Measurements from ENCODE around the gene ATF2.

ATF2 gene

GRCh38 chr2:175170659-175171304 lies 2.8 kb upstream of the ATF2 start:
- no peak overlapping the region for H3K27ac ChIP-seq (ENCODE audit: low read depth, low read length)
- no peak overlapping the region for H3K4me3 ChIP-seq (ENCODE audit: insufficient read depth, low read length, poor library complexity, severe bottlenecking)
- no peak for TF ChIP-seq CTCF (IDR thresholded peaks at IDR 0.05; ENCODE audit: insufficient read depth, low read length, poor library complexity, severe bottlenecking)
- no peak for TF ChIP-seq EZH2phosphoT487 (conservative IDR thresholded peaks at IDR 0.05; ENCODE audit: low read length)
- H3K9me3 ChIP-seq (ENCODE audit: insufficient read depth, low read length), result no peaks in the 10 kb centered on the region
- no peak overlapping the region for H3K4me2 ChIP-seq (ENCODE audit: low read depth, low read length, poor library complexity, severe bottlenecking)
- 0 out of 2 replicates have a peak, but pooled peaks cover 5% of the 10 kb centered on the region for H4K20me1 ChIP-seq (ENCODE audit: low read depth, low read length)
- no peak overlapping the region for H3K9ac ChIP-seq (ENCODE audit: low read length)
- H3K9me2 ChIP-seq (replicated peaks; ENCODE audit: insufficient read depth, low read length), result no peaks in the 10 kb centered on the region
- peaks cover 25% of the 10 kb centered on the region for H3K79me2 ChIP-seq (ENCODE audit: insufficient read depth, low read length)
- peaks cover 43% of the 10 kb centered on the region for H3F3A ChIP-seq (ENCODE audit: insufficient read depth)
- no peak overlapping the region for H2AFZ ChIP-seq (ENCODE audit: low read depth, low read length, severe bottlenecking)
- H3K36me3 ChIP-seq (ENCODE audit: low read length), result 0 out of 2 replicates have a peak, but pooled peaks cover 3% of the 10 kb centered on the region
- H3K27me3 ChIP-seq (ENCODE audit: low read length), result no peaks in the 10 kb centered on the region

DNA sequence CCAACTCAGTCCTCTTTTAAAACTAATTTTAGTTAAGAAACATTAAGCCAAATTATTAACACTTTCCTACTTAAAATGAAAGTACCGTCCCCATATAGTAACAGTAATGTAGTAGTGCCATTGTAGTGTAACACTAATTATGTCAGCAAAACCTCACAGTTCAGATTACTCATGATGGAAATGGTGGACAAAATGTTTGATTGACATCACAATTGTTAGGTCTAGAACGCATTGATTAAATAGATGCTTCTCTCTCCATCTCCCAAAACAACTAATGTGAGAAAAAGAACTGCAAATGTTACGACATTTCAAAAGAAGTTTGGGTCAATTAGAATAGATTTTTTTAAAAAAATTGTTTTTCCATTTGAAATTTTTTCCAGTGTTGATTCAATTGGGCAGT lies 1.2 kb upstream of the ATF2 start:
- peaks cover 5% of the 10 kb centered on the region; the same call in 1 of the 2 replicates for H4K20me1 ChIP-seq (ENCODE audit: low read depth, low read length)
- peak overlapping the region; percentile 51 for H3K27ac ChIP-seq (ENCODE audit: low read depth, low read length)
- H2AFZ ChIP-seq (ENCODE audit: low read depth, low read length, severe bottlenecking), result no peak overlapping the region
- H3F3A ChIP-seq (ENCODE audit: insufficient read depth), result peaks cover 35% of the 10 kb centered on the region
- H3K36me3 ChIP-seq (ENCODE audit: low read length), result no peaks in the 10 kb centered on the region
- H3K27me3 ChIP-seq (ENCODE audit: low read length), result no peaks in the 10 kb centered on the region
- H3K4me3 ChIP-seq (ENCODE audit: insufficient read depth, low read length, poor library complexity, severe bottlenecking), result peak overlapping the region; percentile 59
- no peak for TF ChIP-seq CTCF (IDR thresholded peaks at IDR 0.05; ENCODE audit: insufficient read depth, low read length, poor library complexity, severe bottlenecking)
- TF ChIP-seq EZH2phosphoT487 (conservative IDR thresholded peaks at IDR 0.05; ENCODE audit: low read length), result no peak
- peak overlapping the region; percentile 95 for H3K4me2 ChIP-seq (ENCODE audit: low read depth, low read length, poor library complexity, severe bottlenecking)
- H3K79me2 ChIP-seq (ENCODE audit: insufficient read depth, low read length), result peaks cover 41% of the 10 kb centered on the region
- no peaks in the 10 kb centered on the region for H3K9me3 ChIP-seq (ENCODE audit: insufficient read depth, low read length)
- no peaks in the 10 kb centered on the region for H3K9me2 ChIP-seq (replicated peaks; ENCODE audit: insufficient read depth, low read length)
- H3K9ac ChIP-seq (ENCODE audit: low read length), result peak overlapping the region; percentile 73

DNA sequence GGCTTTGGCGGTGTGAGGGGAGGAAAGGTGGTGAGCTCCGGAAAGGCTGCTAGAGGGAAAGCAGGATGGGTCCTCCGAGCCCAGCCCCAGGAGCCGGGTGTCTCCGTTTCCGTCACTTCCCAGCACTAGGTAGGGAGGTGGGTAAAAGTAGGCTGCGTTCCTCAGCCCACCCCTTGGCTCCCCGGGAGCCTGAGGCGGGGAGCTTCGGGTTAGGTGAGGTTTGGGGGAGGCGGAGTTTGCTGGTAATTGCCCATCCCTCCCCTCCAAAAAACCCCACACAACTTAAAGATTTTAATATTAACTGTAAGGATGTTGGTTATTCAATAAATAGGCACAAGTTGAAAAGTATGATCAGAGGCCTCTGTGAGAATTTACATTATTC lies 552 bp upstream of the ATF2 start:
- Histone ChIP-seq H3K27me3 (ENCODE audit: low read length) (no peaks in the 10 kb centered on the region), H4K20me1 (ENCODE audit: low read depth, low read length) (peaks cover 5% of the 10 kb centered on the region; the same call in 1 of the 2 replicates), H3K36me3 (ENCODE audit: low read length) (no peaks in the 10 kb centered on the region), H3K9me3 (ENCODE audit: insufficient read depth, low read length) (no peaks in the 10 kb centered on the region), H3K9me2 (replicated peaks; ENCODE audit: insufficient read depth, low read length) (no peaks in the 10 kb centered on the region), H3K79me2 (ENCODE audit: insufficient read depth, low read length) (peaks cover 47% of the 10 kb centered on the region), H3K4me3 (ENCODE audit: insufficient read depth, low read length, poor library complexity, severe bottlenecking) (peak overlapping the region; percentile 59), H2AFZ (ENCODE audit: low read depth, low read length, severe bottlenecking) (peak overlapping the region; percentile 85), H3K9ac (ENCODE audit: low read length) (peak overlapping the region; percentile 73), H3F3A (ENCODE audit: insufficient read depth) (peaks cover 29% of the 10 kb centered on the region), H3K4me2 (ENCODE audit: low read depth, low read length, poor library complexity, severe bottlenecking) (peak overlapping the region; percentile 95), H3K27ac (ENCODE audit: low read depth, low read length) (peak overlapping the region; percentile 51)
- TF ChIP-seq EZH2phosphoT487 (conservative IDR thresholded peaks at IDR 0.05; ENCODE audit: low read length), result no peak
- TF ChIP-seq CTCF (IDR thresholded peaks at IDR 0.05; ENCODE audit: insufficient read depth, low read length, poor library complexity, severe bottlenecking), result no peak

All from SU-DHL-6 (cell line).